Peyer's patch (tissue), 4 donors: ENCODE measurements around the gene FAM156B.
"Not testable (repeated sequence)": the region's sequence is repeated elsewhere in the genome, so short reads cannot be mapped to it uniquely, and the experiment has no call there.

Experiments
- CTCF ChIP-seq, 6 experiments: fragments of 450-650 bp in 4 of 6; fragments of 200-600 bp in 2 of 6; sonication (generic) in 1 of 6; IDR thresholded peaks; one replicate each; pipeline ENCODE4 v1.5.1; 2017 to 2019; ENCODE audit warnings: antibody characterized with exemption in 6 of 6, mild to moderate bottlenecking in 3 of 6, moderate library complexity in 1 of 6
- POLR2A ChIP-seq, 2 donors: fragments of 450-650 bp; IDR thresholded peaks; one replicate each; pipeline ENCODE4 v1.5.1; 2017; ENCODE audit warnings: antibody characterized with exemption in 2 of 2, mild to moderate bottlenecking in 2 of 2, moderate library complexity in 2 of 2

- not testable (repeated sequence) for TF ChIP-seq CTCF, POLR2A (IDR thresholded peaks at IDR 0.05)
Measured at GRCh38 chrX:52905531-52905930, 8.4 kb downstream of the FAM156B start.
